Stomach (tissue), 9 donors: Measurements from ENCODE around the gene STK4. TPM values are rescaled to one million over a fixed set of nuclear protein-coding genes. Genes with fewer than 3 reads are reported as not detected.

Experiments used
- DNase-seq, 2 donors: peaks; one replicate each; pipeline versions ENCODE4 v3.0.0 to v3.0.0-alpha.2; 2013 to 2019
- H3K27ac ChIP-seq, 5 donors: fragments of 200-600 bp in 4 of 5; sonication (generic) in 4 of 5; one replicate each; pipeline ENCODE4 v1.5.1; 2013 to 2019; ENCODE audit warnings: mild to moderate bottlenecking in 1 of 5, moderate library complexity in 1 of 5
- H3K27me3 ChIP-seq, 3 donors: fragments of 200-600 bp; sonication (generic); one replicate each; pipeline ENCODE4 v1.5.1; 2017 to 2019; ENCODE audit warnings: mixed run types in 1 of 3
- H3K36me3 ChIP-seq, 4 donors: fragments of 200-600 bp; sonication (generic); 1 replicate in 3 of 4; 2 replicates in 1 of 4; pipeline ENCODE4 v1.5.1; 2016 to 2019
- H3K4me1 ChIP-seq, 4 donors: fragments of 200-600 bp; sonication (generic); one replicate each; pipeline ENCODE4 v1.5.1; 2016 to 2019
- H3K4me3 ChIP-seq, 4 donors: fragments of 200-600 bp; sonication (generic) in 3 of 4; one replicate each; pipeline ENCODE4 v1.5.1; 2016 to 2019; ENCODE audit warnings: mild to moderate bottlenecking in 1 of 4
- H3K9me3 ChIP-seq, 4 donors: fragments of 200-600 bp; sonication (generic); one replicate each; pipeline ENCODE4 v1.5.1; 2016 to 2019
- EP300 ChIP-seq: sonication (generic); formaldehyde crosslinking; IDR thresholded peaks from one replicate; pipeline ENCODE4 v1.6.1; 2017; ENCODE audit warnings: antibody characterized with exemption
- POLR2A ChIP-seq, 4 donors: fragments of 450-650 bp; IDR thresholded peaks; one replicate each; pipeline ENCODE4 v1.6.1; 2016; ENCODE audit warnings: antibody characterized with exemption in 4 of 4, control low read depth in 2 of 4, mild to moderate bottlenecking in 1 of 4, moderate library complexity in 1 of 4
- POLR2AphosphoS5 ChIP-seq, 3 donors: sonication (generic); formaldehyde crosslinking; IDR thresholded peaks; one replicate each; pipeline ENCODE4 v1.6.1; 2016; ENCODE audit warnings: antibody characterized with exemption in 3 of 3
- WGBS, 5 donors: extraction: QIAGEN DNeasy Blood & Tissue Kit in 3 of 5; methylation state at CpG; one replicate each; pipeline versions ENCODE4 v1.1.5 to v1.1.7; 2013 to 2018; 5-methylcytosine and 5-hydroxymethylcytosine counted together
- intact Hi-C: fragments of 100-400 bp; cut with DNase I; formaldehyde crosslinking; loops from one replicate; pipeline ENCODE4 v1.15.1; 2023; ENCODE audit warnings: low total_unique reads
- polyA plus RNA-seq, 3 donors: library from polyadenylated mRNA; stranded (reverse); fragments of 200-250 nt; gene quantifications; one replicate each; pipeline ENCODE4 v1.2.3, GENCODE V29; 2013
- total RNA-seq, 5 donors: library from RNA; depleted of rRNA; stranded (reverse); fragments of >200 nt; gene quantifications; one replicate each; pipeline versions ENCODE4 v1.1.0 to v1.2.3, GENCODE V29; 2014 to 2016
- TF ChIP-seq, protein P1 (sequence below), 7 experiments: fragments of 450-650 bp in 4 of 7; fragments of 200-600 bp in 3 of 7; sonication (generic) in 3 of 7; IDR thresholded peaks; one replicate each; pipeline ENCODE4 v1.5.1; 2016 to 2019; ENCODE audit warnings: antibody characterized with exemption in 7 of 7, control low read depth in 2 of 7, mild to moderate bottlenecking in 1 of 7
- donor health status: healthy with polysubstance abuse.
- donor health status: Bipolar disorder and iron deficiency.
- donor health status: healthy.

STK4 gene
- total and polyA plus RNA-seq, 8 donors, result 4.8 to 49.6 (median 19.3) TPM

DNA sequence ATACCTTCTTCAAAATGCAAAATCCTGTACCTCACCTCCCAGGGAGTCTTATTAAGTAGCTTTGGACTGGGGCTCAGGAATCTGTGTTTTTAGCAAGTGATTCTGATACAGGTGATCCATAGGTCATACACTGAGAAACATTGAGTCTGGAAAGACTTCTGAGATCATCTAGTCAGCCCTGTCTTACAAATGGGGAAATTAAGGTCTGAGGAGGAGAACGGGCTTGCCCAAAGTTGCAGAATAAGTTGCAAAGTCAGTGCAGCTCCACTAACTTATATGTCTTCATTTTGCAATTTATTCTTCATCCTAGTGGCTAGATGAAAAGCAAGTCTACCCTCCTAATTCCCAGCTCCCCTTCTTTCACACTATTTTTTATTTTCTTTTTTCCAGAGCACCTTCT lies 105.8 kb downstream of the STK4 start:
- H3K9me3 ChIP-seq, result no peaks in the 10 kb centered on the region
- TF ChIP-seq EP300 (no peak), POLR2AphosphoS5 (IDR thresholded peaks at IDR 0.05) (no peak), POLR2A (IDR thresholded peaks at IDR 0.05) (no peak)
- TF ChIP-seq, protein P1, sequence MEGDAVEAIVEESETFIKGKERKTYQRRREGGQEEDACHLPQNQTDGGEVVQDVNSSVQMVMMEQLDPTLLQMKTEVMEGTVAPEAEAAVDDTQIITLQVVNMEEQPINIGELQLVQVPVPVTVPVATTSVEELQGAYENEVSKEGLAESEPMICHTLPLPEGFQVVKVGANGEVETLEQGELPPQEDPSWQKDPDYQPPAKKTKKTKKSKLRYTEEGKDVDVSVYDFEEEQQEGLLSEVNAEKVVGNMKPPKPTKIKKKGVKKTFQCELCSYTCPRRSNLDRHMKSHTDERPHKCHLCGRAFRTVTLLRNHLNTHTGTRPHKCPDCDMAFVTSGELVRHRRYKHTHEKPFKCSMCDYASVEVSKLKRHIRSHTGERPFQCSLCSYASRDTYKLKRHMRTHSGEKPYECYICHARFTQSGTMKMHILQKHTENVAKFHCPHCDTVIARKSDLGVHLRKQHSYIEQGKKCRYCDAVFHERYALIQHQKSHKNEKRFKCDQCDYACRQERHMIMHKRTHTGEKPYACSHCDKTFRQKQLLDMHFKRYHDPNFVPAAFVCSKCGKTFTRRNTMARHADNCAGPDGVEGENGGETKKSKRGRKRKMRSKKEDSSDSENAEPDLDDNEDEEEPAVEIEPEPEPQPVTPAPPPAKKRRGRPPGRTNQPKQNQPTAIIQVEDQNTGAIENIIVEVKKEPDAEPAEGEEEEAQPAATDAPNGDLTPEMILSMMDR (IDR thresholded peaks at IDR 0.05), result no peak
- H3K27me3 ChIP-seq, result no peaks in the 10 kb centered on the region
- no peak overlapping the region for H3K4me3 ChIP-seq
- H3K4me1 ChIP-seq, result peaks cover 0 to 7% (median 3%) of the 10 kb centered on the region in 4 donors
- no peak overlapping the region for H3K27ac ChIP-seq
- peaks cover 17 to 54% (median 39%) of the 10 kb centered on the region in 4 donors for H3K36me3 ChIP-seq
- intact Hi-C loops, result no loop called here
- WGBS, 5 donors, result 91 to 100% (median 100%) methylated on average over 1 of the region's 1 CpG
- no peak for DNase-seq

DNA sequence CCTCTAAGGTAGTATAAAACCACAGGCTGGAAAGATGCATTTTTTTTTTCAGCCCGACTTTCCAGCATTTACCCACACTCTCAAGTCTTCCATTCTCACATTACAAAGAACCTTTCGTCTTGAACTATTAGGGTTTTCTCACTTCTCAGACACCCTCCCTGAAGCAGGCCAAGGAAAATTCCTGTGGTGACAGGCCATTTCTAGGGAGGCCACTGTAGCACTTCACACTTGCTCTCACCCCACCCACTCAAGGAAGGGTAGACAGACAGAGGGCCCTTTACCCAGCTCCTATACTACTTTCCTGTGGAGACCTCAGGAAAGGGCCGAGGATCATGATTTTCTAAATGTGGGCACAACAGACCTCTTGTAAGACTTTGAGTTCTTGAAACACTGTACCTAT lies 106.9 kb downstream of the STK4 start:
- no peak for DNase-seq
- TF ChIP-seq POLR2AphosphoS5 (IDR thresholded peaks at IDR 0.05) (no peak), EP300 (no peak), POLR2A (IDR thresholded peaks at IDR 0.05) (no peak)
- TF ChIP-seq, protein P1 (IDR thresholded peaks at IDR 0.05), result no peak
- H3K27ac ChIP-seq, result no peak overlapping the region
- H3K9me3 ChIP-seq, result no peaks in the 10 kb centered on the region
- H3K4me1 ChIP-seq, result peaks cover 0 to 7% (median 3%) of the 10 kb centered on the region in 4 donors
- 86 to 91% (median 89%) methylated on average over 3 of the region's 3 CpGs for WGBS, 5 donors
- H3K4me3 ChIP-seq, result no peak overlapping the region
- intact Hi-C loops, result no loop called here
- H3K27me3 ChIP-seq, result no peaks in the 10 kb centered on the region
- H3K36me3 ChIP-seq, result peaks cover 24 to 54% (median 49%) of the 10 kb centered on the region in 4 donors

DNA sequence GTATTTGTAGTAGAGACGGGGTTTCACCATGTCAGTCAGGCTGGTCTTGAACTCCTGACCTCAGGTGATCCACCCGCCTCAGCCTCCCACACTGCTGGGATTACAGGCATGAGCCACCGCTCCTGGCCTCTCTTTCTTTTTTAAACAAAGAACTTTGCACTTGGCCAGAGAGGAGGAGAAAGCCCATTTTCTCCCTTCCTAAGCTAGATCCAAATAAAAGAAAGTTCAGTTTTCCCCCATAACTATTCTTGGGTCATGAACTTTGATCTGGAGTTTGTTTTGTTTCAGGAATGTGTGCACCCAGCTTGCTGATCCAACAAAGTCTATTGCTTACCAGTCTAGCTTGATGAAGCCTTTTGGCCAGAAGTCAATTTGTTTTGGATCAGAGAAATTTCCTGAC lies 111.2 kb downstream of the STK4 start:
- peaks cover under 1 to 8% (median 5%) of the 10 kb centered on the region in 4 donors for H3K9me3 ChIP-seq
- H3K27ac ChIP-seq, result no peak overlapping the region
- WGBS, 5 donors, result 83 to 87% (median 85%) methylated on average over 3 of the region's 3 CpGs
- no peaks in the 10 kb centered on the region for H3K27me3 ChIP-seq
- intact Hi-C loops, result no loop called here
- no peak for DNase-seq
- TF ChIP-seq, protein P1 (IDR thresholded peaks at IDR 0.05), result no peak
- TF ChIP-seq POLR2AphosphoS5 (IDR thresholded peaks at IDR 0.05) (no peak), EP300 (no peak), POLR2A (IDR thresholded peaks at IDR 0.05) (no peak)
- no peak overlapping the region for H3K4me3 ChIP-seq
- no peaks in the 10 kb centered on the region for H3K4me1 ChIP-seq
- peaks cover 30 to 92% (median 90%) of the 10 kb centered on the region in 4 donors for H3K36me3 ChIP-seq

DNA sequence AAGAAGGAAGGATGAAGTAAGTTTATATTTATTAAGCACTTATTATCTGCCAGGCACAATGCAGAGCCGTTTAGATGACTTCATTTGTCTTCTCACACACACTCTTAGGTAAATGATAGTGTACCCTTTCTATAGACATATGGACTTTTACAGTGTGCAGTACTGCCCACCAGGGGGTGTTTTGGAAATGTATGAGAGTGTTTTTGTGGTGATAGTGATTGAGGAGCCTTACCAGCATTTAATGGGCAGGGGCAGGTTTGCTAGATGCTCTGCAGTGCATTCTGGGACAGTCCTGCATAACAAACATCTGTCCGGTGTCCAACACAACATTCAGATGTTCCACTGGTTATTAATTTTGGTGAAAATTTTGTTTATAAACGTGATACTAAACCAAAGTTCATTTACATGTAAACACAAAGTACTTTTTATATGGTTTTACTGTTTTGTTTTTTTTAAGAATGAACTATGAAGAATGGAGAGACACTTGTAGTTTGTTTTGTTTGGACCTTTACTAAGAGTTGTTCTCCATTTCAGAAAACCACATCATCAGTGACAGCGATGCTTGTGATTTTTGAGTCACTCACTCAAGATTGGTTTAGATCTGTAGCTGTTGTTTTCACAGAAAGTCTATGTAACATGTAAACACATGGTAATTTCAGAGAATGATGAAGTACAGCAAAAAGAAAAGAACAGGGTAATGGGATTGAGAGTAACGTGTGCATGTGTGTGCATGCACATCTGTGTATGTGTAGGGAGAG lies 114.7 kb downstream of the STK4 start:
- no peak for TF ChIP-seq EP300
- TF ChIP-seq, protein P1 (IDR thresholded peaks at IDR 0.05), result peak in 1 of 7 experiments; percentile 12
- intact Hi-C loops, result no loop called here
- Histone ChIP-seq H3K36me3 (peaks cover 19 to 80% (median 70%) of the 10 kb centered on the region in 4 donors), H3K27me3 (no peaks in the 10 kb centered on the region), H3K4me3 (no peak overlapping the region), H3K27ac (no peak overlapping the region), H3K4me1 (no peaks in the 10 kb centered on the region), H3K9me3 (peaks cover 4 to 14% (median 9%) of the 10 kb centered on the region in 4 donors)
- no peak for DNase-seq
- 73 to 80% (median 79%) methylated on average over 5 of the region's 5 CpGs for WGBS, 5 donors
